Heart left ventricle (tissue), 13 donors: Measurements from ENCODE around the gene CD34.

Source experiments
- CTCF ChIP-seq, 12 donors: fragments of 200-600 bp; sonication (generic) in 4 of 12; IDR thresholded peaks; one replicate each; pipeline versions ENCODE4 v1.5.0 to v1.8.0; 2018 to 2022; ENCODE audit warnings: antibody characterized with exemption in 12 of 12, mild to moderate bottlenecking in 5 of 12
- POLR2A ChIP-seq, 2 donors: fragments of 450-650 bp; IDR thresholded peaks; one replicate each; pipeline ENCODE4 v1.6.1; 2017; ENCODE audit warnings: antibody characterized with exemption in 2 of 2, mild to moderate bottlenecking in 2 of 2, moderate library complexity in 2 of 2
- donor health status: ischemic (EF 13 %, LVEDD 7.1; RV severe dilation, severe dysfunction).
- donor health status: DM: no; HTN: yes; CAD: no.
- donor health status: DM: no; HTN: no; CAD: no.
- donor health status: ischemic (EF 25% LVEDD 6.9; RV normal size, moderate dysfunction).
- donor health status: ischemic (EF 25% LVEDD 5.7; RV mildly dilated, moderate dysfunction).
- donor health status: ischemic (EF 35%, LVEDD 5.7; RV mildly dilated, moderate dysfunction).
- donor health status: nonischemic (EF 11% LVEDD 7.7; RV severe dilation, severe dysfunction).
- donor health status: DM: yes; HTN: yes; CAD: no.
- donor health status: PGD.
- donor health status: ischemic (EF 29% LVEDD 5.4; RV normal size, mild dysfunction).
- donor health status: nonischemic (EF 23%, LVEDD 6.1; RV moderate dilation, normal function).

GRCh38 chr1:207851696-207852095, 59.2 kb downstream of the CD34 start:
- TF ChIP-seq CTCF (IDR thresholded peaks at IDR 0.05) (no peak), POLR2A (IDR thresholded peaks at IDR 0.05) (no peak)
